Hematopoietic multipotent progenitor cell treated with erythropoietin and hydrocortisone succinate and interleukin-3 and kit ligand, for 8 days (in vitro differentiated cells): ENCODE results near the gene ZBTB12.
A peak's percentile ranks its signal among the peaks of the same experiment; 100 is the strongest.
"Not testable (repeated sequence)": the region's sequence is repeated elsewhere in the genome, so short reads cannot be mapped to it uniquely, and the experiment has no call there.

Source experiments
- DNase-seq: peaks from one replicate; pipeline ENCODE4 v3.0.0-alpha.2; 2015

Gene ZBTB12

DNA sequence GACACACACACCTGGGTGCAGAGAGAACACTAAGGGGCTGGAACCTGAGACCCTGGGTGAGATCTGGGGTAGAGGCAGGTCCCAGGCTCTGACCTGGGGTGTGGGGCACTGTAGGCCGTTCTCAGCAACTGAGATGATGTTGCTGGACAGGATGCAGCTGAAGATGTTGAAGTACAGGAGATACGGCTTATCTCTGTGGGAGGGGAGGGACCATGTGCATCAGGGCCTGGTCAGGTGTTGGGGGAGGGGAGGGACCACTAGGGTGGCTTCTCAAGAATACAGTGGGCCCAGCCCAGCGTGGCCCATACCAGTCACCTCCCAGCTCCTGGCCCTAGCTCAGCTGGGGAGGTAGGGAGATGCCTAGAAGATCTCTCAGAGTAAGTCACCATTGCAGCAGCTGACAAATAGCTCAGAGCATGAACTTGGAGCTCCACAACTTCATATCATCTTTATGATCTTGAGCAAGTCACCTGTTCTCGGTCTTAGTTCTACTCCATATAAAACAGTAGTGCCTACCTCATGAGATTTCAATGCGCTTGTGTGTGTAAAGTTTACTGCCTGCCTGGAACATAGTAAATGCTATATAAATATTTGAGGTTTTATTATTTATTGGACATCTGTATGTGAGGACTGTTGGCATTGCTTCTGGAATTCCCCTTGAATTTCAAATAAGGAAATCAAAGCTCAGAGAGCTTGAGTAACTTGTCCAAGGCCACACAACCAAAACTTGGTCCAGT, 26.9 kb downstream of the ZBTB12 start:
- DNase-seq = no peak

DNA sequence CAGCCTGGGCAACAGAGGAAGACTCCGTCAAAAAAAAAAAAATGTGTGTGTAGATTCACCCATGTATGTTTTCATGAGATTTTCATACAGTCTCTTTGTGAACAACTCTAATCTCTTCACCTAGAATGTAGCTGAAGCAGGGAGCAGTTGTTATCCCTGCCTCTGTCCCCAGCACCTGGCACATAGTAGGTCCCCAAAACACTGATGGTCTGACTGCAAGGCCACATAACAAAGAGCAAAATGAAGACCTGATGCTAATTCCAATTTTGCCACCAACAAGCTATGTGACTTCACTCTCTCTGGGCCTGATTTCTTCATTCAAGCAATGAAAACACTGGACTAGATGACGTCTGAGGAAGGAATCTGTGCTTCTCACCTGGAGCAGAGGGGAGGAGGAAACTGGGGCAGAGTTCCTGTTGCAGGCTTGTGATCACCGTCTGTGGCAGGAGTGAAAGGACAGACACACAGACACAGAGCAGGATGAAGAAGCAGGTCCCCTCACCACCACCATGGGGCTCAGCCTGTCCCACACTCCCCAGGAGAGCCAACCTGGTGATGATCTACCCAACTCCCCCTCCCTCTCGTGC, 27.7 kb downstream of the ZBTB12 start:
- DNase-seq = no peak

DNA sequence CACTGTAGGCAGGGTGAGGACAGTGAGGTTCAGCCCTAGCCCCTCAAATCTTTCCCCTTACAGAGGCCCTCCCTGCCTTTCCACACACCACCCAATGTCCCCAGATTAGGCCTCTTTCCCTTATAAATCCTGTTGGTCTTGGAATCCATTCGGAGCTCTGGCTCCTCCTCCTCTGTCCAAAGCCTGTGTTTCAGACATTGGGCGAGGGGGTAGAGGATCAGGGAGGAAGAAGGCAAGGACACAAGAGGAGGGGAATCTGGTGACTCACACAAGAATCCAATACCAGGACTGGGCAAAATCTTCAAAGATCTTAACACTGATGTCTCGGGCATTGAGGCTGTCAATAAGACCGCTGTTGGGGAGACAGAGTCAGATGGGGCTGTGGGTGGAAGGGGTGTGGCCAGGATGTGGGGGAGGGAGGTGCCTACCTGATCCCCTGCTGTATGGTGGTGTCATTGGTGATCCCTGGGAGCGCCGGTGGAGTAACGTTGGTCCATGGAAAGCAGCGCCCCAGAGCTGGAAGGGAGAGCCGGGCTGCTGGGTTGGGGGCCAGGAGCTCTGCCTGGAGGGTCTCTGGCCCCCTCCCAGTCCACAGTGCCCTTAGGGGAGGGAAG, 30.7 kb downstream of the ZBTB12 start:
- no peak for DNase-seq

DNA sequence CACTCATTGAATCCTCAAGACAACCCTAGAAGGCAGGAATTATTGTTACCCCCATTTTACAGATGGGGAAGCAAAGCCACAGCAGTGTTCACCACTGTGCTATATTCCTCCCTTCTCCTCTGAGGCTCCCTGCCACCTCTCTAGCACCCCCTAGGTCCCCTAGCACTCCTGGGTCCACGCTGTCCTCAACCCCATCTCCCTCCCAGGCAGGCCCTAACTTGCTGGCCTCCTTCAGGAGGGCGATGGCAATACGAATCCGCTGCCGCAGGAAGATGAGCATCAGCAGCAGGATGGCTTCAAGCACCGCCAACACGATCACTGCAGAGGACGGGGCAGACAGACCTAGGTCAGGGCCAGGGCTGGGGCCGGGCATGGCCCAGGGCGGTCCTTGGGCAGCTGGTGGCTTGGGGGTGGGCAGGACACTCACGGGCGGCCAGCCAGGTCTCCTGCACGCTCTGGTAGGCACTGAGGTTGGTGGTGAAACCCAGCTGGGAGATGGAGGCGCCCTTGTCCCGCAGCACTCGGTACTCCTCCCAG, 31.4 kb downstream of the ZBTB12 start:
- DNase-seq = no peak

DNA sequence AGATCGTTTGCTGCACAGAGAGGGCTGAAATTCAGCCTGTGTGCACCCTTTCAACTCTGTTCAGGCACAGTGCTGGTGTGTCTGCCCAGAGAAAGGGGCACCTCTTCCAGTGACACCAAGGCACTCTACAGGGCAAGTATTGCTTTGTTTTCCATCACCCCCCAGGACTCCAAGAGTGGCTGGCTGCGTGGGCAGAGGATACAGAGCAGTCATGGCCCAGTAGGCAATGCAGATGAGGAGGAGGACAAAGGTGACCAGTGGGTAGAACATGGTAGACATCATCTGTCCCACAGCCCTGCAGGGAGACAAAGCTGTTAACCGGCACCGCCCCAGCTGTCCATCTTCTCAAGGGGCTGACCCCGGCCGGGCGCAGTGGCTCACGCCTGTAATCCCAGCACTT, 32.5 kb downstream of the ZBTB12 start:
- no peak for DNase-seq

DNA sequence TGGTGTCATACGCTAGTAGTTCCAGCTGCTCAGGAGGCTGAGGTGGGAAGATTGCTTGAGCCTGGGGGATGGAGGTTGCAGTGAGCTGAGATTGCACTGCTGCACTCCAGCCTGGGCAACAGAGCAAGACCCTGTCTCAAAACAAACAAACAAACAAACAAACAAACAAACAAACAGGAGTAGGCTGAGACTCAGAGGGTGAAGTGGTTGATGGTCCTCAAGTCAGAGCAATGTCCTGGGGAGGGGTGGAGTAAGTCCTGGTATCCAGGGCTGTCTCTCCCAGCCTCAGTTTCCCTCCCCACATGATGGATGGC, 33.3 kb downstream of the ZBTB12 start:
- DNase-seq = not testable (repeated sequence)

DNA sequence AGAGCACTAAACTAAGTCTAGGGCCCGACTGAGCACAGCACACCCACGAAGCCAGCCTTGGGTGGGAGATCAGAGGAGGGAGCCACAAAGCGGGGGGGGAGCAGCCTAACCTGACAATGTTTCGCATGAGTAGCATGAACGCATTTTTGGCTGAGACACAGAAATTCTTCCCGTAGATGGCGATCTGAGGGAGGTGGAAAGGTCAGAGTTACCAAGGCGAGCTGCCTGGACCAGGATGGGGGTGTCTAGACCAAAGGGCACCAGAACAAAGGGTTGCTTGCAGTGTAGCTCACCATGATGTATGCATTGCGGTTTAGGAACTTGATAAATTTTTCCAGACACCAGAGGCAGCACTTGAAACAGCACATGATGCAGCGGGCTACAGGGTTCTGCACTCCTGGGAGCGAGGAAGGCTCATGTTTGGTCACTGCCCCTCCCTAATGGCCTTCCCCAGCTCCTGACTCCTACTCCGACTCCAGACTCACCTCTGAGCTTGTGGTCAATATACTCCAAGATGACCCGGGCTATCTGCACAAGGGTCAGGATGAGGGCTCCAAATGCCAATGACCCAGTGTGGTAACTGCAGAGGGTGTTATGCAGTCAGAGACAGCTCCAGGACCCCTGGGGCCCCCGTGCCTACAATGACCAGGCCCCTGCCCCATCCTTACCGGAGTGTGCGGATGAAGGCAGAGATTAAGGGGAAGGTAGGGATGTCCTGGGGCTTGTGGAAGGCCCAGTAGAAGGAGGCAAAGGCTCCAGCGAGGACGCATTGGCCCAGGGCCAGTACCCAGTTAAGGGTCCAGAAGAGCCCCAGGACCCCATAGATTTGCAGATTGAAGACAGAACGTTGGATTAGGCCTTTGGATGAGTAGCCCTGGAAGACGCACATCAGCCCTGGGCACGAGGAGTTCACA, 36.4 kb downstream of the ZBTB12 start:
- DNase-seq = no peak

DNA sequence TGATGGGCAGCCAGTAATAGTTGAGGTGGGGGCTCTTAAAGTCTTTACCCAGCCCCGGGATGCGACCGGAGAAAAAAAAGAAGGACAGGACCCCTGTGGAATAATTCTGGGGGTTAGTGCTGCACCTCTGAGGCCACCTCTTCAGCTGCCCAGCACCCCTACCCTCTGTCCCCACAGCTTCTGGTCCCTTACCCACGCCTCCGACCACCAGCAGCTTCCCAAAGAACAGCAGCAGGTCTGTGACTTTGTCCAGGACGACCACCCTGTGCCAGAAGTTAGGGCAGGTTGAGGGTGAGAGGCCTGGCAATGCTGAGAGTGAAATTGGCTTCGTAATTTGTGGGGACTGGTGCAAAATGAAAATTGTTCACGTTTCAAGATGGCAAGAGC, 37.1 kb downstream of the ZBTB12 start:
- DNase-seq = no peak

DNA sequence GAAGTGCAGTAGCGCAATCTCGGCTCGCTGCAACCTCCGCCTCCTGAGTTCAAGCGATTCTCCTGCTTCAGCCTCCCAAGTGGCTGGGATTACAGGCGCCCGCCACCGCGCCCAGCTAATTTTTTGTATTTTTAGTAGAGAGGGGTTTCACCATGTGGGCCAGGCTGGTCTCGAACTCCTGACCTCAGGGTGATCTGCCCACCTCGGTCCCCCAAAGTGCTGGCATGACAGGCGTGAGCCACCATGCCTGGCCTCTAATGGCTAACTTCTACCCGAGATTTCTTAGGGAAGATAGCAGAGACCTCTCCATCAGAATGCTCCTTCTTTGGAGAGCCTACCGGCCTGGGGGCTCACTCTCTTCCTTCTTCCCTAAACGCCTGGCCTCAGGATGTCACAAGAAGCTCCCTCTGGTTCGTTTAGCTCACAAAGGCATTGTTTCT, 37.7 kb downstream of the ZBTB12 start:
- not testable (repeated sequence) for DNase-seq

DNA sequence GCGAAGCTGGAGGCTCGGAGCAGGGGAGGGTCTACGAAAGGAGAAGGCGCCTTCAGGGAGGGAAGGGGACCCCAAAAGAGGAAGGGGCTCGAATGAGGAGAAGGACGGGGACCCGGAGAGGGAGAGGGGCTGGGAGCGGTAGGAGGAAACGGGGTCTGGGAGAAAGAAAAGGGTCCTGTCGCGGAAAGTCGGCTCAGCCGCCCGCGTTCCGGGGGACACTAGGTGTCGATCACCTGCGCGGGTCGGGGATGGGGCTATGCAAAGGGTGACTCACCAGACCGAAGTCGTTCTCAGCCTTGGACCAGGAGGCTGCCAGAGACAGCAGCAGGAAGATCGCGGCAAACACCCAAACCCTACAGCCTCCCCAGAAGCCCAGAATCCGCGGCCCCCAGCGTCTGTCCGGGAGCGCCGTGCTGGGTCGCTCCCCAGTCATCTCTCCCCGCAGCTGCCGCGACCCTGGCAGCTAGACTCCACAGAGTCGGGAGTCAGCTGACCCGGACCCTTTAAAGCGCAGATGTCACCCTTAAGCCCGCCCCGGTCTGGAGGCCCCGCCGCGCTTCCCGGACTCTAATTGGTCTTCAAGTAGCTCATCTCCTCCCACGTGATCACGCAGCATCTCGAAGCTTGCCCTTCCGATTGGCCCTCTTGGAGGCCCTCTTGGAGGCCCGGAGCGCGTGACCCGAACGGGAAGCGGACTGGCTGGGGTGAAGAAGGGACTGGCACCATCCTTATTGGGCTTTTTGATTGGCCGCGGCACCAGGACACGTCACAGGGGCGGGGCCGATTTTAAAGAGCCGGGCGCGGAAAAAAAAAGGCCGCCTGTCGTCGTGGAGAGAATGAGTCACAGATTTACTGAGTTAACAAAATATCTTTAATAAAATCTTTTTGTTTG, 39.3 kb downstream of the ZBTB12 start, which contains the start of gene NEU1:
TSS of gene NEU1 (minus strand) at position 478 of the 892 bp plus-strand sequence. CDS start at position 433, 45 bp downstream.
- peak; percentile 100 for DNase-seq

DNA sequence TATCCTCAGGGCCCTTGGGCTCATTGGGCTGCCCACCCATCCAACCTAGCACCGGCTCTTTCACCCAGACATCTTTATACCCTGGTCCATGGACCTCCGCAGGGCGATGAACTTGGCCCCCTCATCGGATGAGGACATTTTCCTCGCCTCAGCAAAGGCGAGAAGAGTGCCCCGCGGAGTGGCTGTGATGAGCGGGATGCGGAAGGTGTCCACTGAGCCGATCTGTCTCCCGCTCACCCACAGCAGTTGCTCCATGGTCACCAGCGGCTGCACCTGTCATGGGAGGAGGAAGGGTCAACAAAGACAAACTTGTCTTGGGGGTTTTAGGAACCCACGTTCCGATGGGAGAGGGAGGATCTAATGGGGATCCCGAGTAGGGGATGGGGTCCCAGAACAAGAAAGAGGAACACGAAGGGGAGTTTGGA, 40.0 kb downstream of the ZBTB12 start:
- no peak for DNase-seq

DNA sequence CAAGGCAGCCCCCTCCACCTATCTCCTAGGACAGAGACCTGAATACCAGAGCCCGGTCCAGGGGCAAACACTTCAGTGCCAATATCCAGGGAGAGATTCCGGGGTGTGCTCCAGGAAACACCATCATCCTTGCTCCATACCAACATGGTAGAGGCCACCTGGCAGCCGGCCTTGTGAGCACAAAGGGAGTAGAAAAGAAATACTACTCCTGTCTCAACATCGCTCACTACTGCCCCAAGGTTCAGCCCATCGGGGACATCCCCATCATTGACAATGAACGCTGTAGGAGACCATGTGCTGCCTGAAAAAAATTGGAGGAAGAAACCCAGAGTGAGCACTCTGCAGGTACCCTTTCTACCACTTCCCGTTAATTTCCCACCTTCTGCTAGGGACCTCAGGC, 40.7 kb downstream of the ZBTB12 start:
- DNase-seq = no peak

DNA sequence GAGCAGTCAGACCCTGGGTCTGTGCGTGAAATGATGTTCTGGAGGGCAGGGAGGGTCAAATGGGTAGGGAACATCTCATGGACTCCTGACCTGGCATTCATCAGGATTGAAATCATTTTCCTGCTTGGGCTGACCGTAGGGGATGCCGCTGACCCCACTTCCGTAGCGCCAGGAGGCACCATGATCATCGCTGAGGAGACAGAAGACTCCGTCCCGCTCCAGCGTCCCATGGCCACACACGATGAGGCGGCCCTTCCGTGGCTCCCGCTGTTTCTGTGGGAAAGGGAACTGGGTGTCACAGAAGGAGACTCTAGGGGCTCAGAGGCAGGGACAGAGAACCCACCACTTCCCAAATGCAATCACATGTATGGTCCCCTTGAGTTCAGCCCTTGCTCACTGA, 41.5 kb downstream of the ZBTB12 start:
- DNase-seq = no peak

DNA sequence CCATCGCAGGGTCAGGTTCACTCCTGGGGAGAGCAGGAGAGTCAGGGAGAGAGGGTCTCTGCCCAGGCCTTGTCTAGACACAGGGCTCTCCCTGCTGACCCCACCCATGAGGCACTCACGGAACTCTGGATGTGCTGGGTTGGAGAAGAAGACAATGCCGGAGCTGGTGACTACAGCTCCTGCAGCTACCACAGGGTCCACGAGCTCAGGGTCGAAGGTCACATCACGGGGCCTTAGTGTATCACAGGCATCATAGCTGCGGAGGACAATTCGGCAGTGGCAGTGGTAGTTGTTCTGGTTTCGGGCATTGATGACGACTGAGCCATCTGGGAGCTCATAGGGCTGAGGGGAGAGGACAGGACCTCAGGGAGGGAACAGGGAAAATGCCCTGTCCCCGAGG, 42.0 kb downstream of the ZBTB12 start:
- no peak for DNase-seq

DNA sequence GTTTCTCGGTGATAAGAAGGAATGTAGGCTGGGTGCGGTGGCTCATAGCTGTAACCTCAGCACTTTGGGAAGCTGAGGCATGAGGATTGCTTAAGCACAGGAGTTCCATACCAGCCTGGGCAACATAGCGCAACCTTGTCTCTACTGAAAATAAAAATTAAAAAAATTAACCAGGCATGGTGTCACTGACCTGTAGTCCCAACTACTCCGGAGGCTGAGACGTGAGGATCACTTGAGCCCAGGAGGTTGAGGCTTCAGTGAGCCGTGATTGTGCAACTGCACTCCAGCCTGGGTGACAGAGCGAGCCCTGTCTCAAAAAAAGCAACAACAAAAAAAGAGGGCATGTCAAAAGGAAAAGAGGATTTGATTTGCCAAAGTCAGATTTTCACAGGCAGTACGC, 43.2 kb downstream of the ZBTB12 start:
- no peak for DNase-seq

DNA sequence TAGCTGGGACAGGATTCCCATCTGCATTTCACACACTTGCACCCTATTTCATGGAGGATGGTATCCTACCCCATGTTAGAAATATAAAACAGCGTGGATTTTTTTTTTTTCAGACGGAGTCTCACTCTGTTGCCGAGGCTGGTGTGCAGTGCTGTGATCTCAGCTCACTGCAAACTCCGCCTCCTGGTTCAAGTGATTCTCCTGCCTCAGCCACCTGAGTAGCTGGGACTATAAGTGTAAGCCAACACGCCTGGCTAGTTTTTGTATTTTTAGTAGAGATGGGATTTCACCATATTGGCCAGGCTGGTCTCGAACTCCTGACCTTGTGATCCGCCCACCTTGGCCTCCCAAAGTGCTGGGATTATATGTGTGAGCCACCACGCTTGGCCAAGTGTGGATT, 44.1 kb downstream of the ZBTB12 start:
- DNase-seq = not testable (repeated sequence)

DNA sequence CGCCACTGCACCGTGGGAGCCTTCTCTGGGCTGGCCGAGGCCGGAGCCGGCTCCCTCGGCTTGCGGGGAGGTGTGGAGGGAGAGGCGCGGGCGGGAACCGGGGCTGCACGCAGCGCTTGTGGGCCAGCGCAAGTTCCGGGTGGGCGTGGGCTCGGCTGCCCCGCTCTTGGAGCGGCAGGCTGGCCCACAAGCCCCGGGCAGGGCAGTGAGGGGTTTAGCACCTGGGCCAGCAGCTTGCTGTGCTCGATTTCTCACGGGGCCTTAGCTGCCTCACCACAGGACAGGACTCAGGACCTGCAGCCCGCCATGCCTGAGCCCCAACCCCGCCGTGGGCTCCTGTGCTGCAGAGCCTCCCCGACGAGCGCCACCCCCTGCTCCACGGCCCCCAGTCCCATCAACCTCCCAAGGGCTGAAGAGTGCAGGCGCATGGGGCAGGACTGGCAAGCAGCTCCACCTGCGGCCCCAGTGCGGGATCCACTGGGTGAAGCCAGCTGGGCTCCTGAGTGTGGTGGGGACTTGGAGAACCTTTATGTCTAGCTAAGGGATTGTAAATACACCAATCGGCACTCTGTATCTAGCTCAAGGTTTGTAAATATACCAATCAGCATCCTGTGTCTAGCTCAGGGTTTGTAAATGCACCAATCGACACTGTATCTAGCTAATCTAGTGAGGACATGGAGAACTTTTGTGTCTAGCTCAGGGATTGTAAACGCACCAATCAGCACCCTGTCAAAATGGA, 49.7 kb downstream of the ZBTB12 start:
- DNase-seq = not testable (repeated sequence)

DNA sequence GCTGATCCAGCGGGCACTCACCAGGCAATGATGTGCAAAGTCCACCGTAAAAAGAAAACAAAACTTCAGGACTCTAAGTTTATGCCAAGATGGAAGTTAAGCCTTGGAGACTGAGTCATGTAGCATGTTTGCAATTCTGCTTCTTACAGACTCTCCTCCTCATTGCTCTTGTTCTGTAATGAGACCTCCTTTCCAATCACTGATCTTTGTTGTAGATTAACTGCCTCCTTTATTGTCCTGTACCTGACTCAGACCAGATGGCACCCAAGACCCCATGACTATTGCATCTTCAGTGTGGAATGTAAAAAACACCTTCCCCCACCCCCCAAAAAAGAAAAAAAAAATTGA, 50.4 kb downstream of the ZBTB12 start:
- no peak for DNase-seq

DNA sequence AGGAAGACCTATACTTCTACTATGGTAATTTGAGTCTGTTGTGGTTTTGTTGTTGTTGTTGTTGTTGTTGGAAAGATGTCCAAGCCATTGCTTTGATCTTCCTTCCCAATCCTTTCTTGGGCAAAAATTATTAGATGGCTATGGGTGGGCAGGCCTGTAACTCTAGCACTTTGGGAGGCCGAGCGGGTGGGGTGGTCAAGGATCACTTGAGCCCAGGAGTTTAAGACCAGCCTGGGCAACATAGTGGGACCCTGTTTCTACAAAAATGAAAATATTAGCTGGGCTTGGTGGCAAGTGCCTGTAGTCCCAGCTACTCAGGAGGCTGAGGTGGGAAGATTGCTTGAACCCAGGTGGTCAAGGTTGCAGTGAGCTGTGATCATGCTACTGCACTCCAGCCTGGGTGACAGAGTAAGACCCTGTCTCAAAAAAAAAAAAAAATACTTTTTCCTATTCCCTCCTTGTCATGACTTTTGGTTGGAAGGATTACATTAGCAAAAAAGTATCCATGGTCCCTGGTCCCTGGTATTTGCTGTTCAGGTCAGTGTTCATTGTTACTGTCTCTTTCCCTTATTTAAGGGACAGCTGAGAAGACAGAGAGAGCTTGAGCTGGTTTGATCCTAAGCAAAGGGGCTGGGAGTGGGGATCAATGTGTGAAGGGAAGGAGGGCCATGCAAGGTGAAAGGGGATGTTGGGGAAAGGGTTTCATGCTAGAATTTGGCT, 51.0 kb downstream of the ZBTB12 start:
- no peak for DNase-seq
